Esophagus (tissue), 2 donors: Measurements from ENCODE around the gene A1BG. TPM values are rescaled to one million over a fixed set of nuclear protein-coding genes. Genes with fewer than 3 reads are reported as not detected.

Experiments
- H3K27ac ChIP-seq, 2 donors: one replicate each; pipeline ENCODE4 v1.5.1; 2013; ENCODE audit warnings: low read depth in 2 of 2, mild to moderate bottlenecking in 2 of 2, inconsistent platforms in 1 of 2, low read length in 1 of 2, moderate library complexity in 1 of 2
- H3K27me3 ChIP-seq, 2 donors: one replicate each; pipeline ENCODE4 v1.6.1; 2013; ENCODE audit warnings: low read length in 2 of 2, control low read depth in 1 of 2, mild to moderate bottlenecking in 1 of 2; ENCODE audit not compliant: insufficient read depth in 2 of 2, control insufficient read depth in 1 of 2
- H3K36me3 ChIP-seq, 2 donors: one replicate each; pipeline ENCODE4 v1.6.1; 2013; ENCODE audit warnings: low read length in 1 of 2; ENCODE audit not compliant: control insufficient read depth in 2 of 2, insufficient read depth in 2 of 2
- H3K4me1 ChIP-seq, 2 donors: one replicate each; pipeline ENCODE4 v1.6.1; 2013; ENCODE audit warnings: low read length in 1 of 2; ENCODE audit not compliant: control insufficient read depth in 2 of 2, insufficient read depth in 2 of 2
- H3K4me3 ChIP-seq, 2 donors: one replicate each; pipeline ENCODE4 v1.5.1; 2013; ENCODE audit warnings: low read length in 2 of 2, mild to moderate bottlenecking in 2 of 2, low read depth in 1 of 2, moderate library complexity in 1 of 2
- H3K9me3 ChIP-seq, 2 donors: one replicate each; pipeline ENCODE4 v1.6.1; 2013; ENCODE audit warnings: mild to moderate bottlenecking in 2 of 2, low read depth in 1 of 2, low read length in 1 of 2, moderate library complexity in 1 of 2; ENCODE audit not compliant: control insufficient read depth in 2 of 2, insufficient read depth in 1 of 2
- WGBS, 2 donors: extraction: QIAGEN DNeasy Blood & Tissue Kit; methylation state at CpG; one replicate each; pipeline ENCODE4 v1.1.7; 2013; 5-methylcytosine and 5-hydroxymethylcytosine counted together
- polyA plus RNA-seq, 2 donors: library from polyadenylated mRNA; stranded (reverse); fragments of 200-250 nt; gene quantifications; one replicate each; pipeline ENCODE4 v1.2.3, GENCODE V29; 2013
- donor health status: healthy with polysubstance abuse.
- donor health status: Bipolar disorder and iron deficiency.

The A1BG gene
- polyA plus RNA-seq, 2 donors: 5.4 to 10.6 TPM

DNA sequence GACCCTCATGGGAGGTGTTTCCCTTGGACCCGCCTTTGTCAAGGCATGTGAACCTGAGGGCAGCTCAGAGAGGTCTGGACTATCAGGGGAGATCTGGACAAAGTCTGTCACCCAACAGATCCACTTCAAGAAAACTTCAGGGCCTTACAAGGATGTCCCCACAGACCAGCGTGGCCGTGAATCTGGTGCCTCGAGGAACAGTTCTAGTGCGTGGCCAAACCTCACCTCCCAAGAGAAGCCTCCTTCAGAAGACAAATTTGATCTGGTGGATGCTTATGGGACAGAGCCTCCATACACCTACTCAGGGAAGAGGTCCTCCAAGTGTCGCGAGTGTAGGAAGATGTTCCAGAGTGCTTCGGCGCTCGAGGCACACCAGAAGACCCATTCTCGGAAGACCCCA lies 15.0 kb downstream of the A1BG start:
- H3K27me3 ChIP-seq: no peaks in the 10 kb centered on the region
- H3K4me3 ChIP-seq: no peak overlapping the region
- H3K27ac ChIP-seq: no peak overlapping the region
- no peaks in the 10 kb centered on the region for H3K4me1 ChIP-seq
- peaks cover 19 to 36% of the 10 kb centered on the region in 2 donors for H3K36me3 ChIP-seq
- WGBS, 2 donors: 96 to 97% methylated on average over 11 of the region's 11 CpGs
- H3K9me3 ChIP-seq: peaks cover 0 to 14% of the 10 kb centered on the region in 2 donors

DNA sequence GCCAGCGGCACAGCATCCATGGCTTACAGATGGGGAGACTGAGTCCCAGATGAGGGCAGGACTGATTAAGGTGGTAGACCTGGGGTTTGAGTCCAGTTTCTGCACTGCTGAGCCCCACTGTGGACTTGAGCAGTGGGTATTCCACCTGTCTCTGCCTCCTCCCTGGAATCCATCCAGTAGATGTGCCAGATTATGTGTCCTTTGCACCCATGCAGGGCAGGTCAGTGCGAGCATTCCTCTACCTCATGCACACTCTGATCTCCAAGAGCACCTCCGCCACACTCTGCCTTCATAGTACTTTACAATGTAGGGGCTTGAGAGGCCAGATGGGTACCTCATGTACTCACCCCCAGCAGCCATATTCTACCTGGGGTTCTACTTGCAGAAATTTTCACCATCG lies 16.5 kb downstream of the A1BG start:
- Histone ChIP-seq H3K4me3 (no peak overlapping the region), H3K36me3 (peaks cover 19 to 36% of the 10 kb centered on the region in 2 donors)
- 98 to 99% methylated on average over 4 of the region's 4 CpGs for WGBS, 2 donors

GRCh38 chr19:58336216-58336615 lies 17.1 kb downstream of the A1BG start:
- Histone ChIP-seq H3K36me3 (peaks cover 19 to 36% of the 10 kb centered on the region in 2 donors), H3K9me3 (peaks cover 0 to 14% of the 10 kb centered on the region in 2 donors), H3K4me1 (no peaks in the 10 kb centered on the region), H3K27ac (peak overlapping the region in 1 of 2 donors; percentile 13), H3K4me3 (no peak overlapping the region), H3K27me3 (no peaks in the 10 kb centered on the region)
- 97 to 100% methylated on average over 1 of the region's 1 CpG for WGBS, 2 donors

More for the DNA sequence above, 16.5 kb downstream of the A1BG start:
- peaks cover 0 to 14% of the 10 kb centered on the region in 2 donors for H3K9me3 ChIP-seq
- H3K4me1 ChIP-seq: no peaks in the 10 kb centered on the region
- no peak overlapping the region for H3K27ac ChIP-seq
- H3K27me3 ChIP-seq: no peaks in the 10 kb centered on the region

DNA sequence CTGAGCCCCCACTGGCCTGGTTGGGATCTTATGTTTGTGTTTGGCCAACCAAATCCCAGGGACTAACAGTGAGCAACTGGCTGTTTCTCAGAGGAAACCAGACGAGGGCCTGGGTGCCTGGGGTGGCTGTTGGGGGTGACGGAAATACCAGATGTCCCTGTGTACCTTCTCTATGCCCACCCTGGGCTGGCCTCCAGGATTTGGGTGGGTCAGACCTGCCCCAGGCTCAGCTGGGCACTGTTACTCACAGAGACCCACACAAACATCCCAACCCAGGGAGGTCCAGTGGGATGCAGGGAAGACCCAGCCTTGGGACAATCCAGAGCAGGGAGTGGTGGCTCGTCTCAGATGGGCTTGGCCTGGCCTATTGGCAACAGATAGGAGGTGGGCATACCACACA lies 17.7 kb downstream of the A1BG start:
- Histone ChIP-seq H3K27me3 (no peaks in the 10 kb centered on the region), H3K9me3 (peaks cover 0 to 14% of the 10 kb centered on the region in 2 donors), H3K27ac (no peak overlapping the region), H3K36me3 (peaks cover 19 to 36% of the 10 kb centered on the region in 2 donors), H3K4me1 (no peaks in the 10 kb centered on the region), H3K4me3 (no peak overlapping the region)
- 76 to 88% methylated on average over 3 of the region's 3 CpGs for WGBS, 2 donors

GRCh38 chr19:58334691-58335249 lies 18.5 kb downstream of the A1BG start:
- Histone ChIP-seq H3K27ac (no peak overlapping the region), H3K27me3 (no peaks in the 10 kb centered on the region), H3K9me3 (peaks cover 0 to 14% of the 10 kb centered on the region in 2 donors), H3K36me3 (peaks cover 16 to 36% of the 10 kb centered on the region in 2 donors), H3K4me1 (no peaks in the 10 kb centered on the region), H3K4me3 (no peak overlapping the region)
- WGBS, 2 donors: 95% methylated on average over 19 of the region's 19 CpGs

DNA sequence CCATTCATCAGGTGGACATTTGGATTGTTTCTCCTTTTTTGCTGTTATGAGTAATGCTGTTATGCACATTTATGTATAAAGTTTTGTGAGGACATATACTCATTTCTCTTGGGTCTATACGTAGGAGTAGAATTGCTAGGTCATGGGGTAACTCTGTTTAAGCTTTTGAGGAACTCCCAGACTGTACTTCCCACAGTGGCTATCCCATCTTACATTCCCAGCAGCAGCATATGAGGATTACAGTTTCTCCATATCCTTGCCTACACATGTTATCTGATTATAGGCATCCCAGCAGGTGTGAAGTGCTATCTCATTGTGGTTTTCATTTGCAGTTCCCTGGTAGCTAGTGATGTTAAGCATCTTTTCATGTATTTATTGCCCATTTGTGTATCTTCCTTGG lies 20.6 kb downstream of the A1BG start:
- peaks cover 0 to 3% of the 10 kb centered on the region in 2 donors for H3K4me1 ChIP-seq
- no peak overlapping the region for H3K27ac ChIP-seq
- no peak overlapping the region for H3K4me3 ChIP-seq
- peaks cover 11 to 22% of the 10 kb centered on the region in 2 donors for H3K36me3 ChIP-seq
- WGBS, 2 donors: 90 to 95% methylated on average over 1 of the region's 1 CpG
- no peaks in the 10 kb centered on the region for H3K27me3 ChIP-seq
- H3K9me3 ChIP-seq: peaks cover 0 to 2% of the 10 kb centered on the region in 2 donors

- H3K27ac ChIP-seq: no peak overlapping the region
- no peak overlapping the region for H3K4me3 ChIP-seq
- H3K9me3 ChIP-seq: no peaks in the 10 kb centered on the region
- no peaks in the 10 kb centered on the region for H3K27me3 ChIP-seq
- WGBS, 2 donors: 66 to 84% methylated on average over 4 of the region's 4 CpGs
- H3K4me1 ChIP-seq: peaks cover 0 to 8% of the 10 kb centered on the region in 2 donors
- peaks cover 4 to 5% of the 10 kb centered on the region in 2 donors for H3K36me3 ChIP-seq
Observed at GRCh38 chr19:58330458-58330857, 22.8 kb downstream of the A1BG start.

GRCh38 chr19:58328999-58329398 lies 24.3 kb downstream of the A1BG start:
- peaks cover 0 to 8% of the 10 kb centered on the region in 2 donors for H3K4me1 ChIP-seq
- no peaks in the 10 kb centered on the region for H3K27me3 ChIP-seq
- no peaks in the 10 kb centered on the region for H3K9me3 ChIP-seq
- whole genome bisulfite sequencing, 2 donors: 70 to 72% methylated on average over 10 of the region's 10 CpGs
- no peaks in the 10 kb centered on the region for H3K36me3 ChIP-seq
- H3K4me3 ChIP-seq: no peak overlapping the region
- H3K27ac ChIP-seq: no peak overlapping the region

- 0% methylated on average over 62 of the region's 62 CpGs for WGBS, 2 donors
- peak within 1 kb of the TSS; percentile 94 to 97 for H3K27ac ChIP-seq
- H3K4me3 ChIP-seq: peak within 1 kb of the TSS; percentile 86 to 95
- H3K27me3 ChIP-seq: no peaks in the 10 kb centered on the region
- H3K36me3 ChIP-seq: no peaks in the 10 kb centered on the region
- peaks cover 0 to 8% of the 10 kb centered on the region in 2 donors for H3K4me1 ChIP-seq
- H3K9me3 ChIP-seq: no peaks in the 10 kb centered on the region
Observed at GRCh38 chr19:58326914-58327726, 26.2 kb downstream of the A1BG start, which contains the start of gene ZSCAN22. ZSCAN22 (plus strand) TSS chr19:58326994; CDS start chr19:58334803, 7,809 bp downstream.
